ENCODE measurements around the gene SPATS2.

The SPATS2 gene

GRCh38 chr12:49567611-49568441 lies 200.6 kb downstream of the SPATS2 start, which contains the start of gene MCRS1 (continued):
- TF ChIP-seq ZSCAN4 (tag by site-specific recombination; IDR thresholded peaks at IDR 0.05) (peak; percentile 77), ZNF571 (tag by site-specific recombination; IDR thresholded peaks at IDR 0.05) (no peak), ZEB2 (tag by site-specific recombination; IDR thresholded peaks at IDR 0.05) (peak; percentile 93), ZNF24 (tag by site-specific recombination; IDR thresholded peaks at IDR 0.05) (0 out of 2 replicates have a peak, but pooled peaks have one; percentile 46)

- Histone ChIP-seq H3K9me3 (ENCODE audit: control insufficient read depth, insufficient read depth, low read depth, low read length) (no peaks in the 10 kb centered on the region), H3K27ac (ENCODE audit: extremely low read depth, low read depth, low read length) (peak overlapping the region; percentile 69), H3K4me3 (ENCODE audit: low read depth, low read length) (peak overlapping the region; percentile 88), H3K36me3 (ENCODE audit: control insufficient read depth in 2 of 2, insufficient read depth in 1 of 2, low read length in 2 of 2) (peaks cover 0 to 46% of the 10 kb centered on the region in 2 experiments; a peak in 2 of 3 replicates), H3K4me1 (ENCODE audit: control insufficient read depth, insufficient read depth, low read length) (no peaks in the 10 kb centered on the region)
- ChIA-PET POLR2A (interaction anchor here (1.4 kb wide), 1 partner anchor 11 kb away, joined by 3 read pairs; no protein-coding TSS in a partner anchor), CTCF (interaction anchor here (1.0 to 4.9 kb wide), 3 partner anchors 12 to 210 kb away, joined by 4 to 50 read pairs (median 21); no protein-coding TSS in a partner anchor)
- TF ChIP-seq ZNF341 (tag by site-specific recombination; IDR thresholded peaks at IDR 0.05; ENCODE audit: low read depth) (no peak), BCL6B (tag by site-specific recombination; IDR thresholded peaks at IDR 0.05) (no peak), ZNF121 (tag by site-specific recombination; IDR thresholded peaks at IDR 0.05) (0 out of 2 replicates have a peak, but pooled peaks have one; percentile 47), ZNF335 (tag by site-specific recombination; conservative IDR thresholded peaks at IDR 0.05) (peak; percentile 19; the same call in 1 of the 2 replicates), GLIS1 (tag by site-specific recombination; IDR thresholded peaks at IDR 0.05) (peak; percentile 67), ZBTB17 (tag by site-specific recombination; IDR thresholded peaks at IDR 0.05) (0 out of 2 replicates have a peak, but pooled peaks have one; percentile 3), ZNF548 (tag by site-specific recombination; IDR thresholded peaks at IDR 0.05) (no peak), PRDM10 (tag by site-specific recombination; IDR thresholded peaks at IDR 0.05) (peak; percentile 69), ZNF785 (tag by site-specific recombination; IDR thresholded peaks at IDR 0.05) (no peak), ZNF677 (tag by site-specific recombination; IDR thresholded peaks at IDR 0.05) (no peak), ZSCAN4 (tag by site-specific recombination; IDR thresholded peaks at IDR 0.05) (no peak), ZNF837 (tag by site-specific recombination; IDR thresholded peaks at IDR 0.05) (no peak), KLF8 (tag by site-specific recombination; IDR thresholded peaks at IDR 0.05) (no peak), ZNF48 (tag by site-specific recombination; IDR thresholded peaks at IDR 0.05) (no peak), ZNF585B (tag by site-specific recombination; IDR thresholded peaks at IDR 0.05) (no peak), SP2 (tag by site-specific recombination; IDR thresholded peaks at IDR 0.05) (no peak), ZNF354C (tag by site-specific recombination; IDR thresholded peaks at IDR 0.05; ENCODE audit: borderline replicate concordance, low read depth) (no peak), ZNF202 (tag by site-specific recombination; IDR thresholded peaks at IDR 0.05; ENCODE audit: borderline replicate concordance) (no peak), ZBTB26 (tag by site-specific recombination; optimal IDR thresholded peaks at IDR 0.05) (peak; percentile 4), EGR2 (tag by site-specific recombination; IDR thresholded peaks at IDR 0.05; ENCODE audit: low read depth) (no peak), GLIS2 (tag by site-specific recombination; IDR thresholded peaks at IDR 0.05) (peak; percentile 6; the same call in 1 of the 2 replicates), ZNF174 (tag by site-specific recombination; IDR thresholded peaks at IDR 0.05) (no peak), ZSCAN16 (tag by site-specific recombination; IDR thresholded peaks at IDR 0.05) (no peak)
Measured at GRCh38 chr12:49568442-49569162, 201.3 kb downstream of the SPATS2 start.
